ENCODE results near the gene NEMP1. TPM values are rescaled to one million over a fixed set of nuclear protein-coding genes. Genes with fewer than 3 reads are reported as not detected.

Gene NEMP1
- total and polyA plus RNA-seq, 2 experiments from 2014 or later, result 5.9 to 7.6 TPM

DNA sequence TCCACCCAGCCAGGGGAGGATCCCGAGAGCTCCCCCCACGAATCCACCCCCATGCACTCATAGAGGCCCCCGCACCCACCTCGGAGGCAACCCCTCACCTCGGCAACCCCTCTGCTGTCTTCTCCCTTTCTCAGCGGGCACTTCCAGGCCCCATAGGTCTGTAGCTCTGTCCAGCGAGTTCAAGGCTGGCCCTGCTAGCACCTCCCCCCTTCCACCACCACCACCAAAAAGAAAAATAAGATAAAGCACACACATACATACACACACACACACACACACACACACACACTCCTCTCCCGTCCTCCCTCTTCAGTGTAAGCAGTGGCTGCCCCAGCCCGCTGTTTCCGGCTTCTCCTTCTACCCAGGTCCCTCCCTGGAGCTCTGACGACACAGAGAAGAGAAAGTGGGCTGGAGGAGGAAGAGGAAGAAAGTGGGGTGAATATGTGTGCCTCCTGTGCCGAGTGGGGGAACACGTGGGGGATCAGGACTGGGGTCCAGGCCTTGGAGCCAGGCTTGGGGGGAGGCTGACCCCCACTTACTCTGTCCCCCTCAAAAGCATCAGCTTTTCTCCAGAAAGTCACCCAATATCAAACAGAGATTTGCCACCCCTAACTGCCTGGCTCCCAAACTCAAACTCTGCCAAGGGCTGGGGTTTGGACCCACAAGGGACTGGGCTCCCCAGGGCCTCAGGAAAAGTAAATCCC is 32.6 kb upstream of the NEMP1 start, which contains the start of gene STAT6:
STAT6 (minus strand) TSS at position 332 of the 704 bp plus-strand sequence. CDS start 3,084 bp downstream, outside the sequence.
- no peaks in the 10 kb centered on the region for H3K9me3 ChIP-seq (ENCODE audit: low read depth)
- H4K20me1 ChIP-seq (ENCODE audit: insufficient read depth), result no peaks in the 10 kb centered on the region
- peaks cover 34% of the 10 kb centered on the region for H3K4me1 ChIP-seq (ENCODE audit: insufficient read depth)
- no peaks in the 10 kb centered on the region for H3K9me2 ChIP-seq (ENCODE audit: insufficient read depth)
- H3K27me3 ChIP-seq (replicated peaks; ENCODE audit: insufficient read depth), result no peaks in the 10 kb centered on the region
- H3K36me3 ChIP-seq (ENCODE audit: low read depth), result peaks cover 3% of the 10 kb centered on the region; the same call in 1 of the 2 replicates
- TF ChIP-seq EZH2 (IDR thresholded peaks at IDR 0.05; ENCODE audit: insufficient read depth, poor library complexity, severe bottlenecking) (no peak), EZH2phosphoT487 (IDR thresholded peaks at IDR 0.05; ENCODE audit: insufficient read depth, low read depth) (no peak)
- H2AFZ ChIP-seq, result peak within 1 kb of the TSS; percentile 64
- peak within 1 kb of the TSS; percentile 97 for H3K4me2 ChIP-seq (ENCODE audit: unreplicated experiment)
- peak within 1 kb of the TSS; percentile 98 for H3K27ac ChIP-seq
- in situ Hi-C loops (cut with MboI), result no loop called here
- DNase-seq, result peak; percentile 92
- H3K79me2 ChIP-seq (ENCODE audit: insufficient read depth), result peaks cover 48% of the 10 kb centered on the region
- peaks cover 6% of the 10 kb centered on the region; the same call in 1 of the 2 replicates for H3F3A ChIP-seq (ENCODE audit: insufficient read depth)
- peak within 1 kb of the TSS; percentile 94 for H3K9ac ChIP-seq
- 0 to 1% methylated on average over 7 to 13 of the region's 13 CpGs for WGBS, 2 experiments (ENCODE audit: low coverage in 1 of 2, low lambda C conversion rate in 2 of 2, missing lambda C conversion rate in 2 of 2)
- peak within 1 kb of the TSS; percentile 83 for H3K4me3 ChIP-seq

DNA sequence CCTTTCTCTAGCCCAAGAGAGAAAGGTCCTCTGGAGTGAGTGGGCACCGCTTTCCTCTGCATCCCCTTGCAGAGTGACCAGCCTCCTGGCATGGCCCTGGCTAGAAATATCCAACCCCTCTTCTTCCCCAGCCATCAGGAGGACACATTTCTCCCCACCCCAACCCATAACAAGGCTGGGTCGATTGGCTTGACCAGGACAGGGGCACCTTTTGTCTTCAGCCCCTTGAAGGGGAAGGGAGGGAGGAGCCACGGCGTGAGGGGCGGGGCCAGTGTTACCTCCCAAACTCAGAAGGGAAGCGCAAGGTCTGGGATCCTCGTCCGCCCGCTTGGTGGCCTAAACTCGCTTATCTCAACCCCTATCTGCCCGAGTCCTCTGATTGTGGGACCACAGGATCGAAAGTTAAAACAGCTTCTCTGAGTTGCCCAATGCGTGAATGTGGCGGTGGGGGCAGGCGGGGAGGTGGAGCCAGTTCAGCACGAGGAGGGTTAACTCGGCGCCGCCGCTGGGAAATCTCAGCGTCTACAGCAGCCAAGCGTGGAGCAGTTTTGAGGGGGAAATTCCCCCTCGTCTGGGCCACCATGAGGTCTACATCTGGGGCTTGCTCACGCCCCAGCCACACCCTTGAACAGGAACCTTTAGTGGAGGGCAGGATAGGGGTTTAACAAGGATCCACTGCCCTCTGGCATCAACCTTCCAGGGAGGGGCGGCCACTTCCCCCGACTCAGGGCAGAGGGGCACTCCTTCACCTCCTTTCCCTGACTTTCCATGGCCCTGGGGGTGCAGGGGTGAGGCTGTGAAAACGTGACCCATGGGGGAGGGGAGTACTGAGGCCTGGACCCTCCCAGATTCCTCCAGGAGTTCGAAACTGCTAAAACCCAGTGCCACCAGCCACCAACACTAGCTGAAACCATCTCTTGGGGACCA is 31.8 kb upstream of the NEMP1 start:
- Histone ChIP-seq H3K27ac (peak overlapping the region; percentile 98), H3K27me3 (replicated peaks; ENCODE audit: insufficient read depth) (no peaks in the 10 kb centered on the region), H3K4me2 (ENCODE audit: unreplicated experiment) (peak overlapping the region; percentile 97), H3F3A (ENCODE audit: insufficient read depth) (peaks cover 6% of the 10 kb centered on the region; the same call in 1 of the 2 replicates), H3K9me2 (ENCODE audit: insufficient read depth) (no peaks in the 10 kb centered on the region), H2AFZ (peak overlapping the region; percentile 64), H3K4me1 (ENCODE audit: insufficient read depth) (peaks cover 34% of the 10 kb centered on the region), H3K9me3 (ENCODE audit: low read depth) (no peaks in the 10 kb centered on the region), H3K4me3 (peak overlapping the region; percentile 83), H3K9ac (peak overlapping the region; percentile 94), H4K20me1 (ENCODE audit: insufficient read depth) (no peaks in the 10 kb centered on the region), H3K79me2 (ENCODE audit: insufficient read depth) (peaks cover 48% of the 10 kb centered on the region), H3K36me3 (ENCODE audit: low read depth) (peaks cover 7% of the 10 kb centered on the region; the same call in 1 of the 2 replicates)
- WGBS, 2 experiments (ENCODE audit: low coverage in 1 of 2, low lambda C conversion rate in 2 of 2, missing lambda C conversion rate in 2 of 2), result 1 to 2% methylated on average over 26 to 28 of the region's 28 CpGs
- DNase-seq, result peak; percentile 63
- TF ChIP-seq EZH2 (IDR thresholded peaks at IDR 0.05; ENCODE audit: insufficient read depth, poor library complexity, severe bottlenecking) (no peak), EZH2phosphoT487 (IDR thresholded peaks at IDR 0.05; ENCODE audit: insufficient read depth, low read depth) (no peak)
- in situ Hi-C loops (cut with MboI), result no loop called here

DNA sequence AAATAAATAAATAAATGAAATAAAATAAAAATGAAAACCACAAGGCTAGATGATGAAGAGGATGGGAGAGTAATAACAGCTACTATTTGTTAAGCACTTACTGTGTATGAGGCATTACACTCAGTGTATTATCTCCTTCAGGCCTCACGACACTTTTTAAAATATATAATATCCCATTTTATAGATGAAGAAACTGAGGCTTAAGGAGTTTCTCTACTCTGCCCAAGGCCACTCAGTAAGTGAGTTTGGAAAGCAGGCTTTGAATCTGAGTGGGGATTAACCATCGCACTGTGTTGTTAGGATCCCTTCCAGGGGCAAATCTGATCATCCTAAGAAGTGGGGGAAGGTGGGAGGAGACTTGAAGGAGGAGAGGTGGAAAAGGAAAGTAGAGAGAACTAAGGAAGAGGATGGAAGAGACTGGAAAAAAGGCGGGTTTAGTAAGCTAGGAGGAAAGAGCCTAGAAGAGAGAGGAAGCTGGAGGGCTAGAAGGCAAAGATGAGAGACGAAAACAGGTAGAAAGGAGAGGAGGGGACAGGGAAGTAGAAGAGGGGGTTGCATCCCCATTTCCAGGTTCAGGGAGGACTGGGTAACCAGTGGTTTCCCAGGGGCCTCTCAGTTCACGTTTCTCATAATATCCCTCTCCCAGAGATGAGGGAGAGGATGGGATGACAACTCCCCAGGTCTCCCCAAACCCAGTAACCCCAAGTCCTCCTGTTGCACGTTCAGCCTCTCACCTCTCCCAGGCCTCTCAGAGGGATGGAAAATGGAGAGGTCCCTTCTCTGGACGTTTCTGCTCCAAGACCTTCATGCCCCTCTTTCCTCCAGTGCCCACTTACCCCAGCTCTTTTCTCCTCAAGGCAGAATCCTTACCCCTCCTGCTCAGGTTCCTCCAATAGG is 30.9 kb upstream of the NEMP1 start:
- 34 to 35% methylated on average over 7 of the region's 7 CpGs for WGBS, 2 experiments (ENCODE audit: low coverage in 1 of 2, low lambda C conversion rate in 2 of 2, missing lambda C conversion rate in 2 of 2)
- Histone ChIP-seq H3F3A (ENCODE audit: insufficient read depth) (peaks cover 6% of the 10 kb centered on the region; the same call in 1 of the 2 replicates), H4K20me1 (ENCODE audit: insufficient read depth) (no peaks in the 10 kb centered on the region), H3K4me3 (peak overlapping the region; percentile 83), H2AFZ (no peak overlapping the region), H3K79me2 (ENCODE audit: insufficient read depth) (peaks cover 48% of the 10 kb centered on the region), H3K36me3 (ENCODE audit: low read depth) (peaks cover 7% of the 10 kb centered on the region; the same call in 1 of the 2 replicates), H3K9me3 (ENCODE audit: low read depth) (no peaks in the 10 kb centered on the region), H3K4me1 (ENCODE audit: insufficient read depth) (peaks cover 34% of the 10 kb centered on the region), H3K9ac (peak overlapping the region; percentile 94), H3K27ac (peak overlapping the region; percentile 98; the same call in 1 of the 2 replicates), H3K4me2 (ENCODE audit: unreplicated experiment) (peak overlapping the region; percentile 97), H3K9me2 (ENCODE audit: insufficient read depth) (no peaks in the 10 kb centered on the region), H3K27me3 (replicated peaks; ENCODE audit: insufficient read depth) (no peaks in the 10 kb centered on the region)
- in situ Hi-C loops (cut with MboI), result no loop called here
- DNase-seq, result peak; percentile 14
- TF ChIP-seq EZH2phosphoT487 (IDR thresholded peaks at IDR 0.05; ENCODE audit: insufficient read depth, low read depth) (no peak), EZH2 (IDR thresholded peaks at IDR 0.05; ENCODE audit: insufficient read depth, poor library complexity, severe bottlenecking) (no peak)
